ENCODE results near the gene FRMD5.
A peak's percentile ranks its signal among the peaks of the same experiment; 100 is the strongest.
"Not testable (repeated sequence)": the region's sequence is repeated elsewhere in the genome, so short reads cannot be mapped to it uniquely, and the experiment has no call there.

Gene FRMD5

DNA sequence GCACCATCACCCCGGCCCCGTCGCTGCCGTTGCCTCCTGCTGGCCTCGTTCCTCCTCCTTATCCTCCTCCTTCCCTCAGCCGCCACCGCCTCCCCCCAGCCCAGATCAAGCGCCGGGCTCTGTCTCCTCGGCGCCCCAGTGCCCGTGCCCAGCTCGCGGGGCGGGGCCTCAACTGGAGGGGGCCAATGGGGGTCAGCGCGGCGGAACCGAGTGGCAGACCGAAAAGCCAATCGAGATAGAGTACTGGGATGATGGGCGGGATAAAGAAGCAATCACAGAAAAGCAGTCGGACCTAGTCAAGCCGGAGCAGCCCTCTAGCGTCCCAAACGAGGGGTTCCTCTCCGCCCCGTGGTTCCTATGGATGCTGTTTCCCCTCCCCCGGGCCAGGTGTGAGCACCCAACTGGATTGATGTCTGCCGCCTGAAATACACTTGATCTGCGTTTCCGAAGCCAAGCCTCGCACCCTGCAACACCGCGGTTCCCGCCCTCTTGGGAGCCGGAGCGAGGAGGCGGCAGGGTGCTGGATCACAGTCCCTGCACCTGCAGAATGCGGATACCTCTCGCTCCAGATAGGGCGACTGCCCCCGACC lies at the start of gene FRMD5:
FRMD5 (minus strand) TSS at position 121 of the 590 bp plus-strand sequence.
- DNase-seq, result peak; percentile 98 to 99

DNA sequence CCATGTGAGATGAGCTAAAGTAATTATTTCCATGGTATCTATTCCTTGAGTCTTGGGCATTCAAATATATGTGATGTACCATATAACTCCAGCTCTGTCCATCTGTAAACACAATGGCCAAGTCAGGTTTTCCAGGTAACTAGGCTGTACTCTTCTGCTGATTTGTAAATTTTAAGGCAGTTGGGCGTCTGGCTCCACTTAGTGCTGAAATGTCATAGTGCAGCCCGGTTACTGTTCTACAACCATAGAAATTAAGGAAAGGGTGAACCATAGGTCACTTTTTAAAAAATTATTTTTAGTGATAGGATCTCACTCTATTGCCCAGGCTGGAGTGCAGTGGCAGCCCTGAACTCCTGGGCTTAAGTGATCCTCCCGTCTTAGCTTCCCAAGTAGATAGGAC lies 48.8 kb upstream of the FRMD5 start:
- no peak for DNase-seq

DNA sequence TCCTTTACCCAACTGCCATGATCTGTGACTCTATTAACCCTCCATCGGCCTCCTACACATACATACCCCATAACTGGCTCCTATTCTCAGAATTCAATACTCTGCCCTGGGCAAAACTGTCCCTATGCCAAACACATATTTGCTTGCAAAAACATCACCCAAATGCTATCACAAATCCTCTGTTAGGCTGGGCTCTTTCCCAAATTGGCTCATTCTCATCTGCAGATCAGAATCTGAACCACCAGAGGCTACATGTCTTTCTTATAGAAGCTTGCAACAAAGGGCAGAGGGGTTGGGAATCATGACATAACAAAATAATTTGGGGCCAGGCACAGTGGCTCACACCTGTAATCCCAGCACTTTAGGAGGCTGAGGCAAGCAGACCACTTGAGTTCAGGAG lies 48.1 kb upstream of the FRMD5 start:
- no peak for DNase-seq

DNA sequence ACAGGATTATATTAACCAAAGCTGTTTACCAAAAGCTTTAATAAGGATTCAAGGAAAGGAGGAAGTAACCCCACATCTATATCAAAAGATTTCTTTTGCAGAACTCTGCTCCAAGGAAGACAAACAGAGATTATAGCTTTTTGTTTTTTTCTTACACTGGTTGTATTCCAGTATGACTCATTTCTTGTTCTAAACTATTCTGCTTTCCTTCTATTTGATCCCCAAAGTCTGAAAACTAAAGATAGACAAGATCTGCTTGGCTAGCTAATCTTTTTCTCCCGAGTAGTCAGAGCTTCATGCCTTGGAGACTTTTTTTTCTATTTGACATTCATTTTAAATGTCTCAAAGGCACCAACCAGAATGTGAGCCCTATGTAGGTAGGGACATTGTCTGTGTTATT lies 36.8 kb upstream of the FRMD5 start:
- DNase-seq, result no peak

DNA sequence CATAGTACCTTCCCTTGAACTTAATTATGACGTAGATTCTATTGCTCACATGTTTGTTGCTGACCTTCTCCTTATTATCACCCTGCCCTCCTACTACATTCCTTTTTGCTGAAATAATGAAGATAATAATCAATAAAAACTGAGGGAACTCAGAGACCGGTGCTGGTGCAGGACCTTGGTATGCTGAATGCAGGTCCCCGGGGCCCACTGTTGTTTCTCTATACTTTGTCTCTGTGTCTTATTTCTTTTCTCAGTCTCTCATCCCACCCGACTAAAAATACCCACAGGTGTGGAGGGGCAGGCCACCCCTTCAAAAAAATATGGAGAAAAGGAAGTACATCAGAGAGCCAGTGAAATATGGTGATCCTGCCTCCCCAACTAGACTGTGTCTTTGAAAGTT lies 34.2 kb upstream of the FRMD5 start:
- not testable (repeated sequence) for DNase-seq

DNA sequence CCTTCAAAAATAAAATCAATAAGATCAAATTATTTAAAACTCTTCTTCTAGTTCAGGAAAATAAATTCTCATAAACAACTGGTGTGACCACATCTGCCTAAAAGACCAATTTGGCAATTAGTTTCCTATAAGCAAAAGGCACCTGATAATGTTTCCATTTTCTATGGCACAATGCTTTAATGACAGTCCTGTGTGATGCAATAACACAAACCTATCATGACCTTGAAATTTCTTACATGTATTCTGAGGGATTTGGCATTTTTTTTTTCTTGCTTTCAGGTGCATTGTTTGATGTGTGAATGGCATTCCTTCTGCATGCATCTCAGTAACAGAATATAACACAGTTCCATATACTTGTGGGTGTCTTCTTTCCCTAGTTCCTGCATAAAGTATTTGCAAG lies 32.5 kb upstream of the FRMD5 start:
- no peak for DNase-seq

DNA sequence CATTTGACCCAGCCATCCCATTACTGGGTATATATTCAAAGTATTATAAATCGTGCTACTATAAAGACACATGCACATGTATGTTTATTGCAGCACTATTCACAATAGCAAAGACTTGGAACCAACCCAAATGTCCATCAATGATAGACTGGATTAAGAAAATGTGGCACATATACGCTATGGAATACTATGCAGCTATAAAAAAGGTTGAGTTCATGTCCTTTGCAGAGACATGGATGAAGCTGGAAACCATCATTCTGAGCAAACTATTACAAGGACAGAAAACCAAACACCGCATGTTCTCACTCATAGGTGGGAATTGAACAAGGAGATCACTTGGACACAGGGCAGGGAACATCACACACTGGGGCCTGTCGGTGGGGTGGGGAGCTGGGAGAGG lies 31.9 kb upstream of the FRMD5 start:
- not testable (repeated sequence) for DNase-seq

DNA sequence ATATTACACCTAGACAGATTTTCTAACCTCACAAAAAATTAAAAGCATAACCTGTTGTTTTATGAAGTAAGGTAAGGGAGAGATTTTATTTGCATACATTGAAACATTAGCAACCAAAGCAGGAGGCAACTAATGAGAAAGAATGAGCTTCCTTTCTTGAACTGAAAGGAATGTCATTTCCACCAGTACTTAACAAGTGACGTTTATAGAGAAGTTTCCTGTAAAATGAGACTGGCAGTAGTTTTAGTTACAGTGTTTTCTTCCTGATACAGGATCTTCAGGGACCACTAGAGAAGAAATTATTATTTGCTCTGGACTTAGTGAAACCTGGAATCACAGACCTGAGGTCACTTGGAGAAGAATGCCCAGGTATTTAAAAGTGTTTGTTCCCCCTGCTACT lies 27.4 kb upstream of the FRMD5 start:
- no peak for DNase-seq

DNA sequence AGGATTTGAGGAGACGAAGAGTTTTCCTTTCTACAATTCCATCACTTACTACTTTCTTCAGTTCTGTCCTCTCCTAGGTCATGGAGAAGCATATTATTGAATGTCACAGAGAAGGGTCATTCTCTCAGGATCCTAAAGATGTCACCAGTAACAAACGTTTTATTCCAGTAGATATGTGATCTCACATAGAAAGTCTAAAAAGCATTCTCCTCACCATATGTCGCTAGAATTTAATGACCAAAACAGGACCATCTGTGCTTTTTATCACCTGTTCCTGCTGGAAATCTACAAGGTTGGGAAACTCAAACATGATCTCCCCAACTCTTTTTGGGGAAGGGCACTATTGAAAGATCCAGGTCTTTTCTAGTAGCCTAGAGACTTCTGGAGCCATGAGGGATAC lies 24.0 kb upstream of the FRMD5 start:
- DNase-seq, result no peak

DNA sequence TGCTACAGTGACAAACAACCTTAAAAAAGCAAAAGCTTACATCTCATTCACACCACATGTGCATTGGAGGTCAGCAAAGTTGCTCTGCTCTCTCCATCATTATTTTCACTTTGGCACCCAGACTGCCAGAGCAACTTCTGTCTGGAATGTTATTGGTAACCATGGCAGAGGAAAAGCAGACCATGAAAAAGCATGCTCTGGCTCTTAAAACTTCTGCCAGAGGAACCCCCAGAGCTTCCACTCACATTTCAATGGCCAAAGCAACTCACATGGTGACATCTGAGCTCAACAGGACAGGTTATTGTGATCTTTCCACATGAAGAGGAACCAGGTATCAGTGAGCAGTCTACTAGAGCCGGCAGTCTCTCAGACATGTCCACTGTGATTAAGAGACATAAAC lies 21.9 kb upstream of the FRMD5 start:
- no peak for DNase-seq

DNA sequence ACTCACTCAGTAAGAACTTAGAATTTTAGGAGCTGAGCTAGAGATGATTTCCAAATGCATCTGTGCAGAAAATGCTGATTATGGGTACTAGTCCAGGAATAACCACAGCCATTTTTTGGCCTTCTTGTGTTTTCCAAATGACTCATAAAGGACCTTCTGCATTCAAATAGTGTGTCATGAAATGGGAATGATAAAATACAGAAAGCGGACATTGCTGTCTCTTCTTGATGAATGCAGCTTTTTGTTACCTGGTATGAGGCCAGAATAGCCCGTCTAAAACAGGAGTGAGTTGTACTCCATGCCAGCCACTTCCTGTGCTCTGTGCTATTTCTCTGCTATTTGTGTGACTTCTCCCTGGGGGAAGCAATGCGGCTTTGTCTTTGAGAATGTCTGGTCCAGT lies 20.5 kb upstream of the FRMD5 start:
- no peak for DNase-seq

DNA sequence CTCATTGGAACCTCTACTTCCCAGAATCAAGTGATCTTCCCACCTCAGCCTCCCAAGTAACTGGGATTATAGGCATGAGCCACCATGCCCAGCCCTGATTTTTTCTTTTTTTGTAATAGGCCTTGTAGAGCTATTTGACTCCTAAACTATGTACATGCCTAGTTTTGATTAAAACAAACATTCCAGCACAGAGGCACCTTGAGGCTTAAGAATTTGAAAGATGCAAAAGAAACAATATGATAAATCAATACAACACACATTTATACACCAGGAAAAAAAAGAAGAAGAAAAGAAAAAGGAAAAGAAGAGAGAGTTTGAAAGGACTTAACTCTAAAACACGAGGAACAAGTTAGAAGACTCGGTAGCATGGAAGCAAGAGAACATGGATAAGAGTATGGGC lies 13.9 kb upstream of the FRMD5 start:
- no peak for DNase-seq

DNA sequence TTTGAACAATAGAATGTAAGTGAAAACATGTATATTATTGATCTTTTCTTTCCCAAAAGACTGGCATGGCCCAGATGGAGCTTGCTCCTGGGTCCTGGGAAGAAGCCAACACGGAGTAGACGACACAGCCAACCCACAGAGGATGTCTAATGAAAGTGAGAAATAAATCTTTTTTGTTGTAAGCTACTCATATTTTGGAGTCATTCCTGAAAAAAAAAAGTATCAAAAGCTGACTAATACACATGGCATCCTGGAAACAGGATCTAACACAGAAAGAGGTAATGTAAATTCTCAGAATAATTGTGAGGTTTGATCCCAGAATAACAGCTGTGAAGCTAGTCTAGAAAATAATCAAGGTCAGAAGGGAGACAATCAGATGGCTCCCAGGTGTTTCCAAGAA lies 12.6 kb upstream of the FRMD5 start:
- DNase-seq, result no peak

DNA sequence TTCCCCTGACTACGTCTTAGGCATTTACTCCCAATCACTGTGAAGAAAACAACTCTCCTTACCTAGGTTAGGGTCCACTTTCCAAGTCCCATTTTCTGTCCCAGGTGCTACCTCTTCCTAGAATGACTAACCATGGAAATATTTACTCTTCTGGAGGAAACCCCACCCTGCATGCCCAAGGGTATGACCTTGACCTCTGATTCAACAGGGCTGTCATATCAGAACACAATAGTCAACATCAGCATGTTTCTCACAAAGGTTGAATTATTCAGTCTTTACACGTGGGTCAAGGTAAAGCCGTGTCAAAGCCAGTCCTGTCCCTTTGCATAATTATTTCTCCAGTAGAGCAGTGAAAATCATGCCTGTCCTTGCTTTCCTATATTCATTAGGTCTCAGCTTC lies 4.3 kb upstream of the FRMD5 start:
- DNase-seq, result no peak

DNA sequence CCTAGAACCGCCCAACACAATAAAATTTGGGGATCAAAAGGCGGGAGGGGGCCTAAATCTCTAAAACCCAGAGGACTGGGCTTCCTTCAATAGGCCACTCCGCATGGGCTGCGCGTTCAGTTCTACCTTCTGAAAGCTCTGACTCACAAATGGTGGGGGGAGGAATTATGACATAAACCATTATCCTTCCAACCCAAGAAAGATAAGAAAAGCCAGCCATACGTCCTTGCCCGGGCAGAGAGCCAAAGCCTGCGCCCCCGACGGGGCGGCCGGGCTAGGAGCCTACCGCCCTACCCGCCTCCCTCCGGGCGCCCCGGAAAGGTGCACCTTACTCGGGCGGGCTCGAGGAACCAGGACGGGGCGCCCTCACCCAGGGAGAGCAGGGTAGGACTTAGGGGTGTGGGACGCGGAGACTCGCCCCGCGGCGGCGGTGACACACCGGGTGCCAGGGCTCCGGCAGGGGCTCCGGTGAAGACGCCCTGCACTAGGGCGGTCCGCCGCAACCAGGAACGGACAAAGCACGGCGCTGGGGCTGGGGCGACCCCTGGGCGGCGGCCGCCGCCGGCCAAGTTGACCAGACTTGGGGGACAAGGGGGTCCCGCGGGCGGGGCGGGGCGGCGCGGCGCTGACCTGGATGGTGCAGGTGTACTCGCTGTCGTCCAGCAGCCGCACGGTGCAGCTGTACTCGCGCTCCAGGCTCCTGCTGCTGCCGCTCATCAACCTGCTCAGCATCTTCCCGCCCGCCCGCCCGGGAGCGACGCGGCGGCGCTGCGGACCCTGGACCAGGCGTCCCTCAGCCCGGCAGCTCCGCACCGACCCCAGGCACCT lies 534 bp downstream of the FRMD5 start:
- DNase-seq, result peak; percentile 67 to 83

DNA sequence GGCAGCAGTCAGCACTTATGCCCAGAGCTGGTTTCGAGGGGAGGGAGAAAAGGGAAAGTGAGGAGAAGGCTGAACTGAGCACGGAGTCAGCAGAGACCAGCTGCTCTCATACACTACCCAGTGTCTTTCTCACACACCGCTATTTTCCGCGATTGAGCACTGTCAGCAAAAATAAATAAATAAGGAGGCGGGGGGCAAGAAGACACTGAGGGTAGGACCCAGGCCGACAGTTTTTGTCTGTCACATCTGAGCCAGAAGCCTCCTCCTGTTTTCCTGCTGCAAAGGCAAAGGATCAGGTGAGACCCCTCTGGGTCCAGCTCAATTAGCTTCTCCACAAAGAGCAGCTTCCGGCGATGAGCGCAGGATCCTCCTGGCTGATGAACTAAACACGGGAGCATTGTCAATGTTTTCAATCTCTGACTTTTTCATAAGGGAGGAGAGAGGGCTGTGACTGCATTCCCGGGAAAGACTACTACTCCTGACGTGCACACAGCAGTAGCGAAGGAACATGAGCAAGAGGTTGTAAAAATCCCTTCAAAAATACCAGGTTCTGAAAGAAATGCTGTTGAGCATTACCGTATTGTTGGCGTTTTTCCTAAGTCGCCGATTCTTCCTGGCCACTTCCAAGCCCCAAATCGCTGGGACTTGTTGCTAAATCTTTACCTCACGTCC lies 1.3 kb downstream of the FRMD5 start:
- DNase-seq, result peak; percentile 27 to 74

DNA sequence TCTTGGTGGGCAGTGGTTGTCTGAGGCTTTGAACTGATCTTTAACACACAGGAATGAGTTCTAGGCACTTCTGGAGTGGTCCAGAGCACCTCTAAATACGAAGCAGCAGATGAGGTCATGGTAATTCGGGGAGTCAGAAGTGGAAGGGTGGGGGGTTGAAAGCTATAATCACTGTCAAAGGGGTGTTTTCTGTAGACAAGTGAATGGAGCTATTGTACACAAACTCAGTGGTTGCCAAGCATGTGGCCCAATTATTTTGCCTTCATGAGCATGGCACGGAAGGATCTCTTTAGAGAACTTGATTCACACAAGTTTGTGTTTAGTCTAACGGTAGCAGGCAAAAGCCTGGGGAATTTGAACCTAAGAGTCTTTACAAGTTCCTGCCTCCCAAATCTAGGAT lies 6.3 kb downstream of the FRMD5 start:
- peak; percentile 36 to 70 for DNase-seq

DNA sequence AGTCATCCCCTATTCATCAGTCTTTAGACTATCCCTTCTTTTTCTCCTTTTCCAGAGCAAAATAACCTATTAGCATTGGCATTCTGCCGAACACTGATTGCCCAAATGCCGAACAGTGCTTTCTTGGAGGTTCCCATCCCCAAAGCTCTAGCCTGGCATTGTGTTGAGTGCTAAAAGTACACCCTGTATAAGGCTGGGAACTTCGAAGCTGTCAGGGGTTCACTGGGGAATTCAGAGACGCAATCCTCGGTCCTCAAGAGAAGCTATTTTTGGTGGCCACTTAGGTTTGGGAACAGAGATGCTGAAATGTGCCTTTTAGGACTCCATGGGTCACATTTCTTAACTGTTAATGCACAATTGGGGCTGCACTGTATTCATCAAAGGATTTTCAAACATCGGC lies 8.4 kb downstream of the FRMD5 start:
- no peak for DNase-seq

DNA sequence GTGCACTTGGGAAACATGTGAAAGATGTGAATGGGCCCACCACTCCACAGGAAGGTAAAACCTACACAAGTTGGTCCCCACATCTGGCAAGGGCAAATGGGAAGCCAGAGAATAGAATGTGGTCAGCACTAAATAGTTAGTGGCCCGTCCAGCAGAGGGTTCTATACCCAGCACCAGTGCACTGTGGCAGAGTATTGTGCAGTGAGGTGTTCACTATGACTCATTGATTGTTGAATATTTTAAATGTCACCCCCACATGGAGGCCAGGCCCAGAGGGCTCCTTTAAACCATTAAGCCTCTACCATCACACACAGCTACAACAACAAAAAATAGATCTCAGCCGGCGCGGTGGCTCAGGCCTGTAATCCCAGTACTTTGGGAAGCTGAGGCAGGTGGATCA lies 11.7 kb downstream of the FRMD5 start:
- no peak for DNase-seq

DNA sequence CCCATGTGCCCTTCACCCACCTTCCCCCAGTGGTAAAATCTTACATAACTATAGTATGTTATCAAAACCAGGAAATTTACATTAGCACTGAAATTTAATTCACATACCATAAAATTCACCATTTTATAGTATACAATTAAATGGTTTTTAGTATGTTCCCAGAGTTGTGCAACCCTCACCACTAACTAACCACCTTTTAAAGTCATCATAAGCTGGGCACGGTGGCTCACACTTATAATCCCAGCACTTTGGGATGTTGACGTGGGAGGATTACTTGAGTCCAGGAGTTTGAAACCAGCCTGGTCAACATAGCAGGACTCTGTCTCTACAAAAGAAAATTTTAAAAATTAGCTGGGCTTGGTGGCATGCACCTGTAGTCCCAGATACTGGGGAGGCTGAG lies 13.7 kb downstream of the FRMD5 start:
- no peak for DNase-seq

DNA sequence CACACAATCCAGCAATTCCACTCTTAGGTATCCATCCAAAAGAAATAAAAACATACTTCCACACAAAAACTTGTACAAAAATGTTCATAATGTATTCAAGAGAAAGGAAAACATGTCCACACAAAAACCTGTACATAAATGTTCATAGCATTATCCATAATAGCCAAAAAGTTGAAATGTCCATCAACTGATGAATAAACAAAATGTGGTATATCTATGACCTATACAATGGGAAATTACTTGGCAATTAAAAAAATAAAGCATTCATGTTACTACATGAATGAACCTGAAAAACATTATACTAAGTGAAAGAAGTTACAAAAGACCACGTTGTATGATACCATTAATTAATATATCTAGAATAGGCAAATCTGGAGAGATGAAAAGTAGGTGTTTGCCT lies 17.9 kb downstream of the FRMD5 start:
- no peak for DNase-seq

DNA sequence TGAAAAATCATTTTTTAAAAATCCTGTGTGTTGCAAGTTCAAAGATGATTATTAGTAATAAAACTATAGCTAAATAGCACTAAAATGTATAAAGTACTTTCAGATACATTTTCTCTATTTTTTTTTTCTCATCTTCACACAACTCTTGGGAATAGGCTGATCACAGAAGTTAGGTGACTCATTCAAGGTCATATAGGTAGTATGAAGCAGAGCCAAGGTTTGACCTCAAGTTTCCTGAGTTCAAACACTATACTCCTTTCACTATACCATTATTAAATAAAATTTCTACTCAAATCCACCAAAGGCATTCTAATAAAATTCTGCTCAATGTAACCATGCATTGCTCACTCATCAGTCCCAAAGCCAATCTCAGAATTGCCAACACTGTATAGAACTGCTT lies 21.3 kb downstream of the FRMD5 start:
- no peak for DNase-seq

DNA sequence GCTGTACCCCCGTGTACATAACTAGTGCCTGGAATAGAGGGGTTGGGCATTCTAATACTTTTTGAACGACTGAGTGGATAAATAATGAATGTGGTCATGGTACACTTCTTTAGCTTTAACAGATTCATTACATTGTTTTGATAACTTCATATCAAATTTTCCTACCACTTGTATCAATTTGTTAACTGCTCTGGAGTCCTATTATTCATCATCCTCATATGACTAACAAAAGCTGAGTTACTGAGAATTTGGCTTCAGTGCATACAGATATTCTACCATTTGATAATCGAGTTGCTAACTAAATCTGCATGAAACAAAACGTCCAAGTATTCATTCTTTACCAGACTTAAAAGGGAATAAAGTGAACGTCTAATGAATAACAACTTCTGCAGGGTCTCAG lies 31.7 kb downstream of the FRMD5 start:
- no peak for DNase-seq

DNA sequence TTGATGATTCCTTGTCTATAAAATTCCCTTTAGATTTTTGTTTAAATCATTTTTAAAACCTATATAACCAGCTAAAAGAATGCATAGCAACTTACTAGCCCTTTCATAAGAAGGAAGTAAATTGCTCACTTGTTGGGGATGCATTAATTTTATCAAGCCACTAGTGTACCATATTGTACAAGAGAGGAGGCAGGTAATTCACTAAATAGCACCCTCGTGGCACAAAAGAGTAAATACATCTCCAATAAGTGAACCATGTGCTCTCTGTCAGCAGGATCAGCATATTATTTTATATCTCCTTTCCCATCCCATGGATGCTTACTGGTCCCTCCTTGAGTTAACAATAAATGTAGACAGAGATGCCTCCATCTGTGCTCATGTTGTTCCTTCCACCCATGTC lies 34.3 kb downstream of the FRMD5 start:
- no peak for DNase-seq

All from NCI-H2081 (cell line).